ENCODE data around the gene SH3BP5.

SH3BP5 gene

GRCh38 chr3:15277861-15278500, 54.4 kb downstream of the SH3BP5 start:
- Histone ChIP-seq H3K9me3 (ENCODE audit: control insufficient read depth, insufficient read depth, low read length) (no peaks in the 10 kb centered on the region; the same call in 1 of the 2 replicates), H3K9ac (ENCODE audit: low read depth, low read length) (no peak overlapping the region), H3K36me3 (ENCODE audit: insufficient read depth, low read length) (no peaks in the 10 kb centered on the region), H3K4me1 (ENCODE audit: insufficient read depth, low read length) (peaks cover 11% of the 10 kb centered on the region)

GRCh38 chr3:15276028-15276724, 56.2 kb downstream of the SH3BP5 start:
- H3K36me3 ChIP-seq (ENCODE audit: insufficient read depth, low read length): no peaks in the 10 kb centered on the region

GRCh38 chr3:15273227-15273626, 59.2 kb downstream of the SH3BP5 start:
- peaks cover 24% of the 10 kb centered on the region for H3K4me1 ChIP-seq (ENCODE audit: insufficient read depth, low read length)
- H3K9ac ChIP-seq (ENCODE audit: low read depth, low read length): no peak overlapping the region
- no peaks in the 10 kb centered on the region for H3K36me3 ChIP-seq (ENCODE audit: insufficient read depth, low read length)
- H3K9me3 ChIP-seq (ENCODE audit: control insufficient read depth, insufficient read depth, low read length): no peaks in the 10 kb centered on the region; the same call in 1 of the 2 replicates

More at GRCh38 chr3:15276028-15276724, 56.2 kb downstream of the SH3BP5 start:
- H3K4me1 ChIP-seq (ENCODE audit: insufficient read depth, low read length): peaks cover 14% of the 10 kb centered on the region
- H3K9ac ChIP-seq (ENCODE audit: low read depth, low read length): no peak overlapping the region
- no peaks in the 10 kb centered on the region; the same call in 1 of the 2 replicates for H3K9me3 ChIP-seq (ENCODE audit: control insufficient read depth, insufficient read depth, low read length)

GRCh38 chr3:15272426-15273196, 59.8 kb downstream of the SH3BP5 start:
- Histone ChIP-seq H3K36me3 (ENCODE audit: insufficient read depth, low read length) (no peaks in the 10 kb centered on the region), H3K9ac (ENCODE audit: low read depth, low read length) (no peak overlapping the region), H3K9me3 (ENCODE audit: control insufficient read depth, insufficient read depth, low read length) (no peaks in the 10 kb centered on the region; the same call in 1 of the 2 replicates), H3K4me1 (ENCODE audit: insufficient read depth, low read length) (peaks cover 20% of the 10 kb centered on the region)

- Histone ChIP-seq H3K36me3 (ENCODE audit: insufficient read depth, low read length) (no peaks in the 10 kb centered on the region), H3K9me3 (ENCODE audit: control insufficient read depth, insufficient read depth, low read length) (no peaks in the 10 kb centered on the region), H3K9ac (ENCODE audit: low read depth, low read length) (no peak overlapping the region), H3K4me1 (ENCODE audit: insufficient read depth, low read length) (peaks cover 18% of the 10 kb centered on the region)
Measured at GRCh38 chr3:15271785-15272381, 60.5 kb downstream of the SH3BP5 start.

GRCh38 chr3:15271030-15271429, 61.4 kb downstream of the SH3BP5 start:
- no peaks in the 10 kb centered on the region for H3K36me3 ChIP-seq (ENCODE audit: insufficient read depth, low read length)
- peaks cover 18% of the 10 kb centered on the region for H3K4me1 ChIP-seq (ENCODE audit: insufficient read depth, low read length)
- H3K9me3 ChIP-seq (ENCODE audit: control insufficient read depth, insufficient read depth, low read length): no peaks in the 10 kb centered on the region
- no peak overlapping the region for H3K9ac ChIP-seq (ENCODE audit: low read depth, low read length)

- peaks cover 18% of the 10 kb centered on the region for H3K4me1 ChIP-seq (ENCODE audit: insufficient read depth, low read length)
- H3K9me3 ChIP-seq (ENCODE audit: control insufficient read depth, insufficient read depth, low read length): no peaks in the 10 kb centered on the region
- H3K36me3 ChIP-seq (ENCODE audit: insufficient read depth, low read length): no peaks in the 10 kb centered on the region
- no peak overlapping the region for H3K9ac ChIP-seq (ENCODE audit: low read depth, low read length)
Measured at GRCh38 chr3:15269091-15269989, 63.0 kb downstream of the SH3BP5 start.

GRCh38 chr3:15268033-15268631, 64.3 kb downstream of the SH3BP5 start:
- H3K36me3 ChIP-seq (ENCODE audit: insufficient read depth, low read length): no peaks in the 10 kb centered on the region
- H3K9ac ChIP-seq (ENCODE audit: low read depth, low read length): no peak overlapping the region
- no peaks in the 10 kb centered on the region for H3K9me3 ChIP-seq (ENCODE audit: control insufficient read depth, insufficient read depth, low read length)
- peaks cover 18% of the 10 kb centered on the region for H3K4me1 ChIP-seq (ENCODE audit: insufficient read depth, low read length)

GRCh38 chr3:15267502-15267901, 64.9 kb downstream of the SH3BP5 start:
- no peaks in the 10 kb centered on the region for H3K36me3 ChIP-seq (ENCODE audit: insufficient read depth, low read length)
- H3K4me1 ChIP-seq (ENCODE audit: insufficient read depth, low read length): peaks cover 18% of the 10 kb centered on the region
- H3K9me3 ChIP-seq (ENCODE audit: control insufficient read depth, insufficient read depth, low read length): no peaks in the 10 kb centered on the region
- H3K9ac ChIP-seq (ENCODE audit: low read depth, low read length): no peak overlapping the region

GRCh38 chr3:15266510-15267376, 65.6 kb downstream of the SH3BP5 start:
- Histone ChIP-seq H3K4me1 (ENCODE audit: insufficient read depth, low read length) (peaks cover 15% of the 10 kb centered on the region), H3K9me3 (ENCODE audit: control insufficient read depth, insufficient read depth, low read length) (no peaks in the 10 kb centered on the region), H3K36me3 (ENCODE audit: insufficient read depth, low read length) (no peaks in the 10 kb centered on the region), H3K9ac (ENCODE audit: low read depth, low read length) (no peak overlapping the region)

- Histone ChIP-seq H3K36me3 (ENCODE audit: insufficient read depth, low read length) (no peaks in the 10 kb centered on the region), H3K9me3 (ENCODE audit: control insufficient read depth, insufficient read depth, low read length) (no peaks in the 10 kb centered on the region), H3K4me1 (ENCODE audit: insufficient read depth, low read length) (peaks cover 15% of the 10 kb centered on the region), H3K9ac (ENCODE audit: low read depth, low read length) (no peak overlapping the region)
Measured at GRCh38 chr3:15265655-15266509, 66.5 kb downstream of the SH3BP5 start.

- Histone ChIP-seq H3K9ac (ENCODE audit: low read depth, low read length) (no peak overlapping the region), H3K4me1 (ENCODE audit: insufficient read depth, low read length) (peaks cover 11% of the 10 kb centered on the region; the same call in 1 of the 2 replicates), H3K36me3 (ENCODE audit: insufficient read depth, low read length) (no peaks in the 10 kb centered on the region), H3K9me3 (ENCODE audit: control insufficient read depth, insufficient read depth, low read length) (no peaks in the 10 kb centered on the region)
Measured at GRCh38 chr3:15264486-15264885, 67.9 kb downstream of the SH3BP5 start.
